ENCODE measurements around the gene TMEM255B. TPM values are rescaled to one million over a fixed set of nuclear protein-coding genes. Genes with fewer than 3 reads are reported as not detected.
"Not testable (repeated sequence)": the region's sequence is repeated elsewhere in the genome, so short reads cannot be mapped to it uniquely, and the experiment has no call there.

Gene TMEM255B
- under 1 TPM; 0.61 to 0.88 TPM for total RNA-seq

GRCh38 chr13:113758651-113759524 is at the start of gene TMEM255B:
Gene TMEM255B (plus strand): TSS chr13:113759226. CDS start chr13:113759270, 44 bp downstream.
- H3K4me3 Mint-ChIP-seq: peak within 1 kb of the TSS; percentile 77
- H3K27ac Mint-ChIP-seq: no peak within 1 kb of the TSS
- H3K4me1 Mint-ChIP-seq (ENCODE audit: low read depth): peaks cover 7% of the 10 kb centered on the region
- intact Hi-C loops (cut with micrococcal nuclease): no loop called here
- H3K27me3 Mint-ChIP-seq: peaks cover 43% of the 10 kb centered on the region
- CTCF ChIA-PET: interaction anchor here (0.6 to 1.6 kb wide), 3 partner anchors 9 to 351 kb away, joined by 3 to 5 read pairs (median 4); no protein-coding TSS in a partner anchor
- no peaks in the 10 kb centered on the region for H3K36me3 Mint-ChIP-seq
- POLR2A ChIA-PET: no interaction called here
- DNase-seq: peak; percentile 85
- H3K9me3 Mint-ChIP-seq: no peaks in the 10 kb centered on the region

- DNase-seq: no peak
- Mint-ChIP-seq H3K9me3 (no peaks in the 10 kb centered on the region), H3K4me3 (no peak overlapping the region), H3K27ac (no peak overlapping the region), H3K4me1 (ENCODE audit: low read depth) (peaks cover 9% of the 10 kb centered on the region), H3K36me3 (no peaks in the 10 kb centered on the region), H3K27me3 (no peaks in the 10 kb centered on the region)
- intact Hi-C loops (cut with micrococcal nuclease): no loop called here
- ChIA-PET CTCF (interaction anchor here (1.1 kb wide), 1 partner anchor 57 kb away, joined by 4 read pairs; no protein-coding TSS in a partner anchor), POLR2A (no interaction called here)
Measured at GRCh38 chr13:113722921-113723320, 36.1 kb upstream of the TMEM255B start.

- H3K4me1 Mint-ChIP-seq (ENCODE audit: low read depth): peaks cover 9% of the 10 kb centered on the region
- H3K4me3 Mint-ChIP-seq: no peak overlapping the region
- no peak for DNase-seq
- H3K27ac Mint-ChIP-seq: no peak overlapping the region
- POLR2A ChIA-PET: no interaction called here
- no peaks in the 10 kb centered on the region for H3K36me3 Mint-ChIP-seq
- CTCF ChIA-PET: interaction anchor here (1.1 kb wide), 1 partner anchor 58 kb away, joined by 4 read pairs; no protein-coding TSS in a partner anchor
- intact Hi-C loops (cut with micrococcal nuclease): no loop called here
- H3K27me3 Mint-ChIP-seq: peaks cover 2% of the 10 kb centered on the region
- no peaks in the 10 kb centered on the region for H3K9me3 Mint-ChIP-seq
Measured at GRCh38 chr13:113723410-113724015, 35.5 kb upstream of the TMEM255B start.

- H3K27ac Mint-ChIP-seq: peak overlapping the region; percentile 80
- intact Hi-C loops (cut with micrococcal nuclease): no loop called here
- ChIA-PET CTCF (interaction anchor here (0.8 to 1.2 kb wide), 4 partner anchors 17 to 62 kb away, joined by 3 to 5 read pairs (median 4); partner anchors contain the start of gene GRK1), POLR2A (no interaction called here)
- H3K4me1 Mint-ChIP-seq (ENCODE audit: low read depth): peaks cover 9% of the 10 kb centered on the region
- peaks cover 8% of the 10 kb centered on the region for H3K27me3 Mint-ChIP-seq
- H3K4me3 Mint-ChIP-seq: peak overlapping the region; percentile 77
- no peaks in the 10 kb centered on the region for H3K9me3 Mint-ChIP-seq
- no peak for DNase-seq
- no peaks in the 10 kb centered on the region for H3K36me3 Mint-ChIP-seq
Measured at GRCh38 chr13:113724016-113724758, 34.8 kb upstream of the TMEM255B start.

- DNase-seq: peak; percentile 92
- no peaks in the 10 kb centered on the region for H3K36me3 Mint-ChIP-seq
- intact Hi-C loops (cut with micrococcal nuclease): no loop called here
- ChIA-PET CTCF (interaction anchor here (0.6 to 1.2 kb wide), 5 partner anchors 16 to 140 kb away, joined by 3 to 5 read pairs (median 4); partner anchors contain the start of gene GRK1), POLR2A (no interaction called here)
- H3K27ac Mint-ChIP-seq: peak overlapping the region; percentile 80
- peaks cover 9% of the 10 kb centered on the region for H3K4me1 Mint-ChIP-seq (ENCODE audit: low read depth)
- H3K4me3 Mint-ChIP-seq: peak overlapping the region; percentile 77
- H3K27me3 Mint-ChIP-seq: peaks cover 13% of the 10 kb centered on the region
- H3K9me3 Mint-ChIP-seq: no peaks in the 10 kb centered on the region
Measured at GRCh38 chr13:113724780-113725315, 34.2 kb upstream of the TMEM255B start.

GRCh38 chr13:113725329-113726105 is 33.5 kb upstream of the TMEM255B start:
- Mint-ChIP-seq H3K4me3 (peak overlapping the region; percentile 77), H3K27ac (peak overlapping the region; percentile 80), H3K27me3 (peaks cover 13% of the 10 kb centered on the region)
- peak; percentile 82 for DNase-seq
- H3K36me3 Mint-ChIP-seq; H3K4me1 Mint-ChIP-seq (ENCODE audit: low read depth); intact Hi-C loops (cut with micrococcal nuclease); POLR2A ChIA-PET; H3K9me3 Mint-ChIP-seq: not testable (repeated sequence)
- CTCF ChIA-PET: interaction anchor here (0.6 to 1.2 kb wide), 3 partner anchors 30 to 139 kb away, joined by 3 to 5 read pairs (median 3); partner anchors contain the start of gene GRK1

- H3K36me3 Mint-ChIP-seq; H3K4me1 Mint-ChIP-seq (ENCODE audit: low read depth); H3K4me3 Mint-ChIP-seq; POLR2A ChIA-PET; H3K9me3 Mint-ChIP-seq; CTCF ChIA-PET; intact Hi-C loops (cut with micrococcal nuclease): not testable (repeated sequence)
- DNase-seq: peak; percentile 51
- peaks cover 16% of the 10 kb centered on the region for H3K27me3 Mint-ChIP-seq
- H3K27ac Mint-ChIP-seq: peak overlapping the region; percentile 18
Measured at GRCh38 chr13:113726106-113726821, 32.8 kb upstream of the TMEM255B start.

- intact Hi-C loops (cut with micrococcal nuclease): no loop called here
- Mint-ChIP-seq H3K27ac (no peak overlapping the region), H3K27me3 (peaks cover 16% of the 10 kb centered on the region), H3K36me3 (no peaks in the 10 kb centered on the region), H3K9me3 (no peaks in the 10 kb centered on the region), H3K4me3 (no peak overlapping the region), H3K4me1 (ENCODE audit: low read depth) (peaks cover 9% of the 10 kb centered on the region)
- no peak for DNase-seq
- CTCF ChIA-PET: no interaction called here
- POLR2A ChIA-PET: no interaction called here
Measured at GRCh38 chr13:113726961-113727411, 32.0 kb upstream of the TMEM255B start.

GRCh38 chr13:113728571-113729054 is 30.4 kb upstream of the TMEM255B start:
- Mint-ChIP-seq H3K9me3 (peaks cover 4% of the 10 kb centered on the region), H3K4me1 (ENCODE audit: low read depth) (peaks cover 9% of the 10 kb centered on the region), H3K27me3 (peaks cover 16% of the 10 kb centered on the region), H3K27ac (no peak overlapping the region), H3K4me3 (no peak overlapping the region), H3K36me3 (no peaks in the 10 kb centered on the region)
- intact Hi-C loops (cut with micrococcal nuclease): no loop called here
- ChIA-PET CTCF (interaction anchor here (1.0 to 1.6 kb wide), 2 partner anchors 13 to 236 kb away, joined by 4 read pairs; no protein-coding TSS in a partner anchor), POLR2A (no interaction called here)
- DNase-seq: no peak

- Mint-ChIP-seq H3K27me3 (peaks cover 16% of the 10 kb centered on the region), H3K27ac (no peak overlapping the region), H3K4me1 (ENCODE audit: low read depth) (peaks cover 6% of the 10 kb centered on the region), H3K36me3 (no peaks in the 10 kb centered on the region), H3K9me3 (peaks cover 4% of the 10 kb centered on the region), H3K4me3 (no peak overlapping the region)
- intact Hi-C loops (cut with micrococcal nuclease): no loop called here
- POLR2A ChIA-PET: no interaction called here
- CTCF ChIA-PET: interaction anchor here (1.0 to 1.6 kb wide), 2 partner anchors 13 to 237 kb away, joined by 4 read pairs; no protein-coding TSS in a partner anchor
- DNase-seq: no peak
Measured at GRCh38 chr13:113729187-113730019, 29.6 kb upstream of the TMEM255B start.
